Esophagus squamous epithelium (tissue), 4 donors: Measurements from ENCODE around the gene CEACAM1.

Experiments
- CTCF ChIP-seq, 6 experiments: fragments of 450-650 bp in 4 of 6; fragments of 200-600 bp in 2 of 6; sonication (generic) in 2 of 6; IDR thresholded peaks; one replicate each; pipeline ENCODE4 v1.5.1; 2016 to 2019; ENCODE audit warnings: antibody characterized with exemption in 6 of 6, mild to moderate bottlenecking in 4 of 6, moderate library complexity in 4 of 6
- POLR2A ChIP-seq, 4 donors: fragments of 450-650 bp; IDR thresholded peaks; one replicate each; pipeline ENCODE4 v1.6.1; 2017; ENCODE audit warnings: antibody characterized with exemption in 4 of 4, mild to moderate bottlenecking in 4 of 4, moderate library complexity in 3 of 4

GRCh38 chr19:42487032-42487797 lies 41.1 kb downstream of the CEACAM1 start:
- TF ChIP-seq CTCF (IDR thresholded peaks at IDR 0.05) (no peak), POLR2A (IDR thresholded peaks at IDR 0.05) (no peak)
